DMS114 treated with DMSO at 0.1 percent for 48 hours (cell line): ENCODE results near the gene SDHD.
A peak's percentile ranks its signal among the peaks of the same experiment; 100 is the strongest.

Experiments
- DNase-seq: peaks from one replicate; lab custom pipeline; 2025; ENCODE audit not compliant: unreplicated experiment; lab: John Stamatoyannopoulos, UW

Gene SDHD

GRCh38 chr11:112100462-112100861, 13.8 kb downstream of the SDHD start:
- no peak for DNase-seq

- no peak for DNase-seq
Measured at GRCh38 chr11:112103446-112103845, 16.8 kb downstream of the SDHD start.

GRCh38 chr11:112106070-112106469, 19.4 kb downstream of the SDHD start:
- no peak for DNase-seq

GRCh38 chr11:112113539-112114457, 27.1 kb downstream of the SDHD start:
- peak; percentile 73 for DNase-seq

GRCh38 chr11:112114460-112114859, 27.8 kb downstream of the SDHD start:
- DNase-seq = no peak

GRCh38 chr11:112115386-112115785, 28.7 kb downstream of the SDHD start:
- no peak for DNase-seq

GRCh38 chr11:112118176-112118575, 31.5 kb downstream of the SDHD start:
- no peak for DNase-seq

- no peak for DNase-seq
Measured at GRCh38 chr11:112121981-112122615, 35.4 kb downstream of the SDHD start.

GRCh38 chr11:112123129-112123528, 36.5 kb downstream of the SDHD start:
- DNase-seq = no peak

- no peak for DNase-seq
Measured at GRCh38 chr11:112127056-112127455, 40.4 kb downstream of the SDHD start.

- no peak for DNase-seq
Measured at GRCh38 chr11:112128483-112129121, 41.9 kb downstream of the SDHD start.

GRCh38 chr11:112129656-112130055, 43.0 kb downstream of the SDHD start:
- no peak for DNase-seq

GRCh38 chr11:112132737-112133136, 46.1 kb downstream of the SDHD start:
- DNase-seq = no peak

GRCh38 chr11:112134473-112134872, 47.8 kb downstream of the SDHD start:
- no peak for DNase-seq

- no peak for DNase-seq
Measured at GRCh38 chr11:112143597-112143996, 56.9 kb downstream of the SDHD start.
